ENCODE measurements around the gene TPI1. TPM values are rescaled to one million over a fixed set of nuclear protein-coding genes. Genes with fewer than 3 reads are reported as not detected.

TPI1 gene
- polyA plus RNA-seq, 1 of the 3 experiments (the other 2 are of a cell fraction), result 1,175 TPM

GRCh38 chr12:6852651-6853354 is 14.5 kb upstream of the TPI1 start:
- CTCF ChIA-PET, result interaction anchor here (0.9 to 19.4 kb wide), 10 partner anchors 13 to 340 kb away, joined by 3 to 225 read pairs (median 5); partner anchors contain the start of genes GNB3, MLF2, P3H3 and PTMS
- peaks cover 23 to 41% of the 10 kb centered on the region in 2 experiments for H3K36me3 ChIP-seq (replicated peaks in 1 of 2; ENCODE audit: control insufficient read depth in 1 of 2, insufficient read depth in 2 of 2, low read length in 1 of 2)
- peak overlapping the region; percentile 70 to 76 for H3K4me3 ChIP-seq (ENCODE audit: low read depth in 2 of 2, low read length in 1 of 2)

More at GRCh38 chr12:6852651-6853354, 14.5 kb upstream of the TPI1 start:
- TF ChIP-seq RAD21 (IDR thresholded peaks at IDR 0.05; ENCODE audit: low read length), result no peak
- TF ChIP-seq YY1 (IDR thresholded peaks at IDR 0.05; ENCODE audit: low read depth), result no peak
- no peak for TF ChIP-seq USF2 (IDR thresholded peaks at IDR 0.05; ENCODE audit: borderline replicate concordance, low read depth, low read length)
- TF ChIP-seq MXI1 (IDR thresholded peaks at IDR 0.05; ENCODE audit: low read depth, low read length), result peak; percentile 82
- TF ChIP-seq NFIC (IDR thresholded peaks at IDR 0.05; ENCODE audit: borderline replicate concordance), result no peak
- TF ChIP-seq SIN3A (IDR thresholded peaks at IDR 0.05; ENCODE audit: borderline replicate concordance, low read depth, low read length), result no peak
- 0 out of 2 replicates have a peak, but pooled peaks have one; percentile 18 for TF ChIP-seq PBX3 (IDR thresholded peaks at IDR 0.05)
- TF ChIP-seq POLR2AphosphoS5 (IDR thresholded peaks at IDR 0.05; ENCODE audit: low read depth, low read length), result peak; percentile 10; the same call in 1 of the 2 replicates
- TF ChIP-seq TAF1 (IDR thresholded peaks at IDR 0.05; ENCODE audit: borderline replicate concordance, low read depth, low read length), result 0 out of 2 replicates have a peak, but pooled peaks have one; percentile 25
- TF ChIP-seq RFX5 (IDR thresholded peaks at IDR 0.05; ENCODE audit: low read length), result no peak
- no peak for TF ChIP-seq ELF1 (IDR thresholded peaks at IDR 0.05)
- no peak for TF ChIP-seq FOXJ3 (CRISPR knock-in tag; IDR thresholded peaks at IDR 0.05)
- TF ChIP-seq TEAD4 (IDR thresholded peaks at IDR 0.05; ENCODE audit: borderline replicate concordance, insufficient read depth), result no peak
- TF ChIP-seq ZBTB33 (IDR thresholded peaks at IDR 0.05; ENCODE audit: borderline replicate concordance, low read depth), result no peak
- no peak for TF ChIP-seq SMC3 (IDR thresholded peaks at IDR 0.05; ENCODE audit: low read depth, low read length)
- TF ChIP-seq CHD2 (IDR thresholded peaks at IDR 0.05; ENCODE audit: low read length, partially characterized antibody), result no peak
- TF ChIP-seq RXRA (IDR thresholded peaks at IDR 0.05; ENCODE audit: borderline replicate concordance, low read depth), result no peak
- H2AFZ ChIP-seq (ENCODE audit: low read depth), result peak overlapping the region; percentile 67; the same call in 1 of the 2 replicates
- no peaks in the 10 kb centered on the region for H3K27me3 ChIP-seq (ENCODE audit: insufficient read depth)
- peaks cover 64% of the 10 kb centered on the region for H3K79me2 ChIP-seq (ENCODE audit: insufficient read depth)
- peak; percentile 65 for DNase-seq
- H3K4me2 ChIP-seq, result peak overlapping the region; percentile 96
- H3K9me3 ChIP-seq, result no peaks in the 10 kb centered on the region
- POLR2A ChIA-PET, result interaction anchor here (0.7 to 3.4 kb wide), 20 partner anchors 12 to 360 kb away, joined by 3 to 57 read pairs (median 6); partner anchors contain the start of genes C12orf57, GAPDH, GNB3 and GPR162
- peaks cover 18% of the 10 kb centered on the region for H3F3A ChIP-seq (replicated peaks; ENCODE audit: insufficient read depth)
- H3K9me2 ChIP-seq, result no peaks in the 10 kb centered on the region
- no peaks in the 10 kb centered on the region; the same call in 1 of the 2 replicates for H4K20me1 ChIP-seq (ENCODE audit: insufficient read depth)
- peak overlapping the region; percentile 73 to 81 for H3K27ac ChIP-seq (ENCODE audit: low read depth in 2 of 2, low read length in 1 of 2)
- under 1% methylated on average over 17 of the region's 18 CpGs for WGBS (ENCODE audit: low lambda C conversion rate)
- H3K4me1 ChIP-seq (ENCODE audit: control insufficient read depth in 1 of 2, insufficient read depth in 2 of 2, low read depth in 1 of 2, low read length in 1 of 2), result peaks cover 7 to 17% of the 10 kb centered on the region in 2 experiments
- peak overlapping the region; percentile 65 for H3K9ac ChIP-seq

Measured in SK-N-SH (cell line).